Body of pancreas (tissue), 4 donors: Measurements from ENCODE around the gene SLC35G6.

ENCODE experiments used
- POLR2A ChIP-seq, 3 donors: fragments of 450-650 bp; IDR thresholded peaks; one replicate each; pipeline ENCODE4 v1.6.1; 2016; ENCODE audit warnings: antibody characterized with exemption in 3 of 3, mild to moderate bottlenecking in 2 of 3
- TF ChIP-seq, protein P1 (sequence below), 7 experiments: fragments of 450-650 bp in 4 of 7; fragments of 200-600 bp in 3 of 7; sonication (generic) in 3 of 7; IDR thresholded peaks; one replicate each; pipeline ENCODE4 v1.5.1; 2016 to 2019; ENCODE audit warnings: antibody characterized with exemption in 7 of 7

DNA sequence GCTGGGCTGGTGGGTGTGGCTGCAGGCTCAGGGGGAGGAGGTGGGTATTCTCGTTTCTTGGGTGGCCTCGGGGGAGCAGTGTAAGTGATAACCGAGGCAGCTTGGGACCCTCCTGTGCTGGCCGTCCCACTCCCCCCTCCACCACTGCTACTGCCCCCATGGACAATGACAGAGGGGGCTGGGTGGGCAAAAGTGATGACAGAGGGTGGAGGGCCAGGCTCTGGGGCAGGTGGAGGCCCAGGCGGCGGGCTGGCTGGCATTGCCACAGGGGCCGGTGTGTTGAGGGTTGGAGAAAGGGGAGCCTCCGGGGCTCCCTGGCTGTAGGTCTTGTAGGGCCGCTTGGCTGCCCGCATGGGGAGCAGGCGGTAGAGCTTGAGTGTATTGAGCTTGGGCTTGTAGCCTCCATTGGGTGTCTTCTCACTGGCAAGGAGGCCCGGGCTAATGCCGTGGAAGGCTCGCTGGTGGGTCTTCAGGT is 17.8 kb upstream of the SLC35G6 start:
- TF ChIP-seq, protein P1, sequence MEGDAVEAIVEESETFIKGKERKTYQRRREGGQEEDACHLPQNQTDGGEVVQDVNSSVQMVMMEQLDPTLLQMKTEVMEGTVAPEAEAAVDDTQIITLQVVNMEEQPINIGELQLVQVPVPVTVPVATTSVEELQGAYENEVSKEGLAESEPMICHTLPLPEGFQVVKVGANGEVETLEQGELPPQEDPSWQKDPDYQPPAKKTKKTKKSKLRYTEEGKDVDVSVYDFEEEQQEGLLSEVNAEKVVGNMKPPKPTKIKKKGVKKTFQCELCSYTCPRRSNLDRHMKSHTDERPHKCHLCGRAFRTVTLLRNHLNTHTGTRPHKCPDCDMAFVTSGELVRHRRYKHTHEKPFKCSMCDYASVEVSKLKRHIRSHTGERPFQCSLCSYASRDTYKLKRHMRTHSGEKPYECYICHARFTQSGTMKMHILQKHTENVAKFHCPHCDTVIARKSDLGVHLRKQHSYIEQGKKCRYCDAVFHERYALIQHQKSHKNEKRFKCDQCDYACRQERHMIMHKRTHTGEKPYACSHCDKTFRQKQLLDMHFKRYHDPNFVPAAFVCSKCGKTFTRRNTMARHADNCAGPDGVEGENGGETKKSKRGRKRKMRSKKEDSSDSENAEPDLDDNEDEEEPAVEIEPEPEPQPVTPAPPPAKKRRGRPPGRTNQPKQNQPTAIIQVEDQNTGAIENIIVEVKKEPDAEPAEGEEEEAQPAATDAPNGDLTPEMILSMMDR (IDR thresholded peaks at IDR 0.05) = no peak
- no peak for TF ChIP-seq POLR2A (IDR thresholded peaks at IDR 0.05)
